ENCODE results near the gene NENF.

NENF gene

DNA sequence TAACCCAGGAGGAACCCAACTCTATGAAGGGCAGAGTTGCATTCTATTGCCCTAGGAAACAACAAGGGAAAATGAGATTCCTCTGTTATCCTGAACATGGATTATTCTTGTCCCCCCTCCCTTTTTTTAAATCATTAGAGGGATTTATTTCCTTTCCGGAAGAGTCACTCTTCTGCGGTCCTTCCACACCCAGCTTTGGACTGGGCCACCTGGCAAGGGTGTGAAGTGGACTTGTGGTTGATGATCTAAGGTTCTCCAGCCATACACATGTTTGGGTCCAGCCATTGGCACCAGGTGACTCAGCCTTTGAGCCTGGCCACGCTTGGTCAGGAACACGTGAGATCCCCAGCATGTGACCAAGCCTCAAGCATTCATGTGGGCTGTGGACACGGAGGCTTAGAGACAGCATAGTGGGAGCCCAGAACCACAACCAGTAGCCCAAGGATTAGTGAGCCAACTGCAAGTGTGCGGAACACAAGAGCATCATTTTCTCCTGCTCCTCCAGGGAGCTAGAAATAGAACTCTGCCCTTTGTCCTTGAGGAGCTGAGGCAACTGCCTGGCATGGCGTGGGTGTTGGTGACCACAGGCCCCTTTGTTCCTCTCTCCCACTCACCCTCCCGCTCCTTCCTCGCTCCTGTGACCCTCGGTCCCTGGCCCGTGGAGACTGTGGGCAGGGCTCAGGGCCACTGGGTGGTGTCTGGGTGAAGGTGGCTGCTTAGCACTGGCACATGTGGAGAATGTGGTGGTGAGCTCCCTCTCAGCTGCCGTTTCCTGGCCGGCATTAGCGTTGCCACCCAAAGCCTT lies 50.1 kb downstream of the NENF start:
- DNase-seq (ENCODE audit: low read depth, low spot score), result peak; percentile 82
- TF ChIP-seq, protein P1, sequence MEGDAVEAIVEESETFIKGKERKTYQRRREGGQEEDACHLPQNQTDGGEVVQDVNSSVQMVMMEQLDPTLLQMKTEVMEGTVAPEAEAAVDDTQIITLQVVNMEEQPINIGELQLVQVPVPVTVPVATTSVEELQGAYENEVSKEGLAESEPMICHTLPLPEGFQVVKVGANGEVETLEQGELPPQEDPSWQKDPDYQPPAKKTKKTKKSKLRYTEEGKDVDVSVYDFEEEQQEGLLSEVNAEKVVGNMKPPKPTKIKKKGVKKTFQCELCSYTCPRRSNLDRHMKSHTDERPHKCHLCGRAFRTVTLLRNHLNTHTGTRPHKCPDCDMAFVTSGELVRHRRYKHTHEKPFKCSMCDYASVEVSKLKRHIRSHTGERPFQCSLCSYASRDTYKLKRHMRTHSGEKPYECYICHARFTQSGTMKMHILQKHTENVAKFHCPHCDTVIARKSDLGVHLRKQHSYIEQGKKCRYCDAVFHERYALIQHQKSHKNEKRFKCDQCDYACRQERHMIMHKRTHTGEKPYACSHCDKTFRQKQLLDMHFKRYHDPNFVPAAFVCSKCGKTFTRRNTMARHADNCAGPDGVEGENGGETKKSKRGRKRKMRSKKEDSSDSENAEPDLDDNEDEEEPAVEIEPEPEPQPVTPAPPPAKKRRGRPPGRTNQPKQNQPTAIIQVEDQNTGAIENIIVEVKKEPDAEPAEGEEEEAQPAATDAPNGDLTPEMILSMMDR (IDR thresholded peaks at IDR 0.05; ENCODE audit: low read depth, low read length), result no peak
- H3K4me3 ChIP-seq (ENCODE audit: low read depth, low read length), result no peak overlapping the region
- in situ Hi-C loops (cut with HindIII; ENCODE audit: low sequenced_read_pairs), result no loop called here

DNA sequence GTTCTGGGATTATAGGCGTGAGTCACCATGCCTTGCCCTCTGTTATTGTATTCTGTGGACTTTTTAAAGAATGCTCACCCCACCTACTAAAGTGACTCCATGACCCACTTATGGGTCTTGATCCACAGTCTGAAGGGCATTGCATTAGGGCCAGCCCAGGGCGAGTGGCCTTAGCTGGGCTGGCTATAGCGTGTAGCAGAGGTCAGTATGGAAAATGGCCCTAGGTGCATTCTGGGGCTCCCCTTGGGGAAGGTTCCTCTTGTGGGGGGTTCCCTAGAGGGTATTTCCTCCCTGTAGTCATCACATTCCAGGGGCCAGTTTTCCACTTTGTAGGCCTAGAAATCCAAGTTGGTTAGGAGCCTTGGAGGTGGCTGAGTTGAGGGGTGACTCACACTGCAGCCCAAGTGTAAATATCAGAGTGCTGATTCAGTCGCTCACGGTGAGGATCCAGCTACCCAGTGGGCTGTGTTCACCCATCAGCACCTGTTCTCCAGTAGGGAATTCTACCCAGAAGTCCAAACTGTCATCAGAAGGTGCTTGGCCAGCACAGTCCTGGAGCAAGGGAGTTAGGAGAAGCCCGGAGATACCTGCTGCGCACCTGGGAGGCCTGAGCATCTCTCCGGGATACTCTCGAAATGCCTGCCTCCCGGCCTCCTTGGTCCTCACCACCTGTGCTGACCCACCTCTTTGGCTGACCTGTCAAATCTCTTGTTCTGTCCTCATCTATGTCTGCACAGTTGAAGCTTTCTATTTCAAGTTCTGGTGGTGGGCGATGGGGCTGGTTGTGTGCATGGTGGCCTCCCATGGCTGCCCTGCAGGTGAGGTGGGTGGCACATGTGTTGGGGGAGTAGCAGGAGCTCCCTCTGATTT lies 52.2 kb downstream of the NENF start:
- no peak overlapping the region for H3K4me3 ChIP-seq (ENCODE audit: low read depth, low read length)
- TF ChIP-seq, protein P1 (IDR thresholded peaks at IDR 0.05; ENCODE audit: low read depth, low read length), result no peak
- in situ Hi-C loops (cut with HindIII; ENCODE audit: low sequenced_read_pairs), result no loop called here
- DNase-seq (ENCODE audit: low read depth, low spot score), result peak; percentile 76

GRCh38 chr1:212485571-212485912 lies 52.8 kb downstream of the NENF start:
- no peak for DNase-seq (ENCODE audit: low read depth, low spot score)
- TF ChIP-seq, protein P1 (IDR thresholded peaks at IDR 0.05; ENCODE audit: low read depth, low read length), result no peak
- in situ Hi-C loops (cut with HindIII; ENCODE audit: low sequenced_read_pairs), result no loop called here
- no peak overlapping the region for H3K4me3 ChIP-seq (ENCODE audit: low read depth, low read length)

- in situ Hi-C loops (cut with HindIII; ENCODE audit: low sequenced_read_pairs), result no loop called here
Measured at GRCh38 chr1:212485913-212486618, 53.3 kb downstream of the NENF start.

DNA sequence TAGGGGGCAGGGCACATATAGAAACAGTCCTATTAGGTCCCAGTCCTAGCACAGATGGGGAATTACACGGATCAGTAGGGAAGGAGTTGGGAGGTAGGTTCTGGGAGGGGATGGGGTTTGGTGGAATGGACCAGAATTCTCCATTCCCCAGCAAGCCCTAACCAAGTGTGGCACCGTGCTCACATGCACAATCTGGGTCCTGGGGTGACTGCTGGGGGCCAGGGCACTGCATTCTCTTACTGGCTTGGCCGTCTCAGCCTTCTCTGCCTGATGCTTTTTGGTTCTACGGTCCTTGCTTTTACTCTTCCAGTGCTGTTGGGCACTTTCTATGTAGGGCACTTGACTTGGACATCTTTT lies 53.9 kb downstream of the NENF start:
- TF ChIP-seq, protein P1 (IDR thresholded peaks at IDR 0.05; ENCODE audit: low read depth, low read length), result no peak
- H3K4me3 ChIP-seq (ENCODE audit: low read depth, low read length), result no peak overlapping the region
- in situ Hi-C loops (cut with HindIII; ENCODE audit: low sequenced_read_pairs), result no loop called here
- no peak for DNase-seq (ENCODE audit: low read depth, low spot score)

More at GRCh38 chr1:212485913-212486618, 53.3 kb downstream of the NENF start:
- no peak overlapping the region for H3K4me3 ChIP-seq (ENCODE audit: low read depth, low read length)
- TF ChIP-seq, protein P1 (IDR thresholded peaks at IDR 0.05; ENCODE audit: low read depth, low read length), result no peak
- DNase-seq (ENCODE audit: low read depth, low spot score), result peak; percentile 95

GRCh38 chr1:212487286-212487685 lies 54.6 kb downstream of the NENF start:
- H3K4me3 ChIP-seq (ENCODE audit: low read depth, low read length), result no peak overlapping the region
- TF ChIP-seq, protein P1 (IDR thresholded peaks at IDR 0.05; ENCODE audit: low read depth, low read length), result no peak
- DNase-seq (ENCODE audit: low read depth, low spot score), result no peak
- in situ Hi-C loops (cut with HindIII; ENCODE audit: low sequenced_read_pairs), result no loop called here
